Breast epithelium (tissue), 4 donors: ENCODE data around the gene RREB1. TPM values are rescaled to one million over a fixed set of nuclear protein-coding genes. Genes with fewer than 3 reads are reported as not detected.

ENCODE experiments used
- DNase-seq, 2 donors: peaks; one replicate each; pipeline ENCODE4 v3.0.0-alpha.2; 2019; ENCODE audit warnings: low spot score in 2 of 2
- H3K27ac ChIP-seq, 2 donors: fragments of 200-600 bp; sonication (generic) in 1 of 2; one replicate each; pipeline ENCODE4 v1.5.1; 2016 to 2019; ENCODE audit warnings: mild to moderate bottlenecking in 1 of 2
- H3K27me3 ChIP-seq, 2 donors: fragments of 200-600 bp; sonication (generic) in 1 of 2; one replicate each; pipeline versions ENCODE4 v1.5.1 to v1.6.0; 2017 to 2019; ENCODE audit warnings: control low read depth in 1 of 2, mild to moderate bottlenecking in 1 of 2
- H3K36me3 ChIP-seq: fragments of 200-600 bp; one replicate; pipeline ENCODE4 v1.5.1; 2019
- H3K4me1 ChIP-seq, 2 donors: fragments of 200-600 bp; sonication (generic); one replicate each; pipeline ENCODE4 v1.5.1; 2016 to 2019; ENCODE audit warnings: control low read depth in 1 of 2
- H3K4me3 ChIP-seq, 3 donors: fragments of 200-600 bp; sonication (generic); 1 replicate in 2 of 3; 2 replicates in 1 of 3; pipeline ENCODE4 v1.5.1; 2016 to 2019; ENCODE audit warnings: mild to moderate bottlenecking in 3 of 3, moderate library complexity in 2 of 3
- H3K9me3 ChIP-seq, 2 donors: fragments of 200-600 bp; sonication (generic) in 1 of 2; one replicate each; pipeline ENCODE4 v1.5.1; 2016 to 2019; ENCODE audit warnings: control low read depth in 1 of 2
- POLR2A ChIP-seq: fragments of 450-650 bp; IDR thresholded peaks from one replicate; pipeline ENCODE4 v1.6.1; 2016; ENCODE audit warnings: antibody characterized with exemption, mild to moderate bottlenecking, moderate library complexity
- POLR2AphosphoS5 ChIP-seq, 3 donors: sonication (generic); formaldehyde crosslinking; IDR thresholded peaks; one replicate each; pipeline ENCODE4 v1.6.1; 2017; ENCODE audit warnings: antibody characterized with exemption in 3 of 3
- intact Hi-C: fragments of 100-400 bp; cut with DNase I; formaldehyde crosslinking; loops from one replicate; pipeline ENCODE4 v1.15.1; 2023; ENCODE audit warnings: low total_unique reads
- total RNA-seq, 3 donors: library from RNA; depleted of rRNA; stranded (reverse); fragments of >200 nt; gene quantifications; one replicate each; pipeline ENCODE4 v1.1.0, GENCODE V29; 2016
- TF ChIP-seq, protein P1 (sequence below), 3 donors: fragments of 450-650 bp; IDR thresholded peaks; one replicate each; pipeline ENCODE4 v1.5.1; 2016 to 2017; ENCODE audit warnings: antibody characterized with exemption in 3 of 3, mild to moderate bottlenecking in 3 of 3, moderate library complexity in 3 of 3

RREB1 gene
- total RNA-seq, 3 donors from 2014 or later: 36.0 to 39.8 (median 39.7) TPM

DNA sequence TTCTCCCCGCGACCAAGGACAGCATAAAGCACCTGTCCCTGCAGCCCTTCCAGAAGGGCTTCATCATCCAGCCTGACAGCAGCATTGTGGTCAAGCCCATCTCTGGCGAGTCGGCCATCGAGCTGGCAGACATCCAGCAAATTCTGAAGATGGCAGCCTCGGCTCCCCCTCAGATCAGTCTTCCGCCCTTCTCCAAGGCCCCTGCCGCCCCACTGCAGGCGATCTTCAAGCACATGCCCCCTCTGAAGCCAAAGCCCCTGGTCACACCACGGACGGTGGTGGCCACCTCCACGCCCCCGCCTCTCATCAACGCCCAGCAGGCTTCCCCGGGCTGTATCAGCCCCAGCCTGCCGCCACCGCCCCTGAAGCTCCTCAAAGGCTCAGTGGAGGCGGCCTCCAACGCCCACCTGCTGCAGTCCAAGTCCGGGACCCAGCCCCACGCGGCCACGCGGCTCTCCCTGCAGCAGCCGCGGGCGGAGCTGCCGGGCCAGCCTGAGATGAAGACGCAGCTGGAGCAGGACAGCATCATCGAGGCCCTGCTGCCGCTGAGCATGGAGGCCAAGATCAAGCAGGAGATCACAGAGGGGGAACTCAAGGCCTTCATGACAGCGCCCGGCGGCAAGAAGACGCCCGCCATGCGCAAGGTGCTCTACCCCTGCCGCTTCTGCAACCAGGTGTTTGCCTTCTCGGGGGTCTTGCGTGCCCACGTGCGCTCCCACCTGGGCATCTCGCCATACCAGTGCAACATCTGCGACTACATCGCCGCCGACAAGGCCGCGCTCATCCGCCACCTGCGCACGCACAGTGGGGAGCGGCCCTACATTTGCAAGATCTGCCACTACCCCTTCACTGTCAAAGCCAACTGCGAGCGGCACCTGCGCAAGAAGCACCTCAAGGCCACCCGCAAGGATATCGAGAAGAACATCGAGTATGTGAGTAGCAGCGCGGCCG is 121.9 kb downstream of the RREB1 start:
- Histone ChIP-seq H3K27ac (no peak overlapping the region), H3K4me1 (no peaks in the 10 kb centered on the region), H3K9me3 (no peaks in the 10 kb centered on the region), H3K36me3 (peaks cover 22% of the 10 kb centered on the region), H3K27me3 (no peaks in the 10 kb centered on the region), H3K4me3 (no peak overlapping the region)
- TF ChIP-seq POLR2AphosphoS5 (IDR thresholded peaks at IDR 0.05) (no peak), POLR2A (no peak)
- TF ChIP-seq, protein P1, sequence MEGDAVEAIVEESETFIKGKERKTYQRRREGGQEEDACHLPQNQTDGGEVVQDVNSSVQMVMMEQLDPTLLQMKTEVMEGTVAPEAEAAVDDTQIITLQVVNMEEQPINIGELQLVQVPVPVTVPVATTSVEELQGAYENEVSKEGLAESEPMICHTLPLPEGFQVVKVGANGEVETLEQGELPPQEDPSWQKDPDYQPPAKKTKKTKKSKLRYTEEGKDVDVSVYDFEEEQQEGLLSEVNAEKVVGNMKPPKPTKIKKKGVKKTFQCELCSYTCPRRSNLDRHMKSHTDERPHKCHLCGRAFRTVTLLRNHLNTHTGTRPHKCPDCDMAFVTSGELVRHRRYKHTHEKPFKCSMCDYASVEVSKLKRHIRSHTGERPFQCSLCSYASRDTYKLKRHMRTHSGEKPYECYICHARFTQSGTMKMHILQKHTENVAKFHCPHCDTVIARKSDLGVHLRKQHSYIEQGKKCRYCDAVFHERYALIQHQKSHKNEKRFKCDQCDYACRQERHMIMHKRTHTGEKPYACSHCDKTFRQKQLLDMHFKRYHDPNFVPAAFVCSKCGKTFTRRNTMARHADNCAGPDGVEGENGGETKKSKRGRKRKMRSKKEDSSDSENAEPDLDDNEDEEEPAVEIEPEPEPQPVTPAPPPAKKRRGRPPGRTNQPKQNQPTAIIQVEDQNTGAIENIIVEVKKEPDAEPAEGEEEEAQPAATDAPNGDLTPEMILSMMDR (IDR thresholded peaks at IDR 0.05): no peak
- intact Hi-C loops: no loop called here
- DNase-seq: no peak

DNA sequence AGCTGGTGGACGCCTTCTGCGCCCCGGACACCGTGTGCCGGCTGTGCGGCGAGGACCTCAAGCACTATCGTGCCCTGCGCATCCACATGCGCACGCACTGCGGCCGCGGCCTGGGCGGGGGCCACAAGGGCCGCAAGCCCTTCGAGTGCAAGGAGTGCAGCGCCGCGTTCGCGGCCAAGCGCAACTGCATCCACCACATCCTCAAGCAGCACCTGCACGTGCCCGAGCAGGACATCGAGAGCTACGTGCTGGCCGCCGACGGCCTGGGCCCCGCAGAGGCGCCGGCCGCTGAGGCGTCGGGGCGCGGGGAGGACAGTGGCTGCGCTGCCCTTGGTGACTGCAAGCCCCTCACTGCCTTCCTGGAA is 122.5 kb downstream of the RREB1 start:
- Histone ChIP-seq H3K4me1 (peaks cover 0 to 2% of the 10 kb centered on the region in 2 donors), H3K36me3 (peaks cover 22% of the 10 kb centered on the region), H3K27ac (no peak overlapping the region), H3K9me3 (no peaks in the 10 kb centered on the region), H3K4me3 (no peak overlapping the region), H3K27me3 (no peaks in the 10 kb centered on the region)
- TF ChIP-seq, protein P1 (IDR thresholded peaks at IDR 0.05): no peak
- DNase-seq: no peak
- intact Hi-C loops: no loop called here

DNA sequence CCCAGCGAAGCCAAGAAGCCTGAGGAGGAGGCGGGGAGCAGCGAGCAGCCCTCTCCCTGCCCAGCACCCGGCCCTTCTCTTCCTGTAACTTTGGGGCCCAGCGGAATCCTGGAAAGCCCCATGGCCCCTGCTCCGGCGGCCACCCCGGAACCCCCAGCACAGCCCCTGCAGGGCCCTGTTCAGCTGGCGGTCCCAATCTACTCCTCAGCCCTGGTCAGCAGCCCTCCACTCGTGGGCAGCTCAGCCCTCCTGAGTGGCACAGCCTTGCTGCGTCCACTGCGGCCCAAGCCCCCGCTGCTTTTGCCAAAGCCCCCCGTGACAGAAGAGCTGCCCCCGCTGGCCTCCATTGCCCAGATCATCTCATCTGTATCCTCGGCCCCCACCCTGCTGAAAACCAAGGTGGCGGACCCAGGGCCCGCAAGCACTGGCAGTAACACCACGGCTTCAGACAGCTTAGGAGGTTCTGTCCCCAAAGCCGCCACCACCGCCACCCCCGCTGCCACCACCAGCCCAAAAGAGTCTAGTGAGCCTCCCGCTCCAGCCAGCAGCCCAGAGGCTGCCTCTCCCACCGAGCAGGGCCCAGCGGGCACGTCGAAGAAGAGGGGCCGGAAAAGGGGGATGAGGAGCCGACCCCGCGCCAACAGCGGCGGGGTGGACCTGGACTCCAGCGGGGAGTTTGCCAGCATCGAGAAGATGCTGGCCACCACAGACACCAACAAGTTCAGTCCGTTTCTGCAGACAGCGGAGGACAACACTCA is 123.4 kb downstream of the RREB1 start:
- no peak overlapping the region for H3K4me3 ChIP-seq
- no peaks in the 10 kb centered on the region for H3K27me3 ChIP-seq
- DNase-seq: no peak
- H3K27ac ChIP-seq: no peak overlapping the region
- no peaks in the 10 kb centered on the region for H3K9me3 ChIP-seq
- TF ChIP-seq, protein P1 (IDR thresholded peaks at IDR 0.05): no peak
- H3K36me3 ChIP-seq: peaks cover 20% of the 10 kb centered on the region
- peaks cover 0 to 5% of the 10 kb centered on the region in 2 donors for H3K4me1 ChIP-seq
- intact Hi-C loops: no loop called here

DNA sequence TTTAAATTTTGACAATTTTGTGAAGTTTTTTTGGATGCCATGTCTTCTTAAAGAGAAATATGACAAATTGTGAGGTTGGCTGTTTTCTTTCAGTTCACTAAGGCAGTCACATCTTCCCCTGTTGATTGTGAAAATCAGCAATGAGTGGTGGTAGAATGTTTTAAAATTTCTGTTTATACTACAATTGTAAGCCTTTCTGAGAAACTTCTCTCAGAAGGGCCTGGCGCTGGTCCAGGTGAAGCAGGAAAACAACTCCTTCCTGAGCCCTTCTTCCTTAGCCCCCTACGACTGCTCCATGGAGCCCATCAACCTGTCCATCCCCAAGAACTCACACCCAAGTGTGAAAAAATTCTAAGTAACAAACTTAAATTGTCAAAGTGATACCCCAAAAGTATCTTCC is 124.6 kb downstream of the RREB1 start:
- no peak overlapping the region for H3K27ac ChIP-seq

More for the DNA sequence above, 124.6 kb downstream of the RREB1 start:
- Histone ChIP-seq H3K4me1 (peaks cover 0 to 5% of the 10 kb centered on the region in 2 donors), H3K9me3 (no peaks in the 10 kb centered on the region), H3K4me3 (no peak overlapping the region), H3K36me3 (peaks cover 13% of the 10 kb centered on the region), H3K27me3 (no peaks in the 10 kb centered on the region)
- DNase-seq: no peak
- intact Hi-C loops: no loop called here
- TF ChIP-seq POLR2A (no peak), POLR2AphosphoS5 (IDR thresholded peaks at IDR 0.05) (no peak)
- TF ChIP-seq, protein P1 (IDR thresholded peaks at IDR 0.05): no peak
